GM06990 (cell line): ENCODE data around the gene KCNK1.

Source experiments
- DNase-seq: peaks from one replicate; pipeline ENCODE4 v3.0.0-alpha.2; 2011; ENCODE audit not compliant: insufficient read length; ENCODE audit errors: extremely low read depth
- H3K27me3 ChIP-seq: replicated peaks from 2 replicates; pipeline ENCODE4 v1.6.0; 2011; ENCODE audit warnings: low read length; ENCODE audit not compliant: control insufficient read depth, insufficient read depth
- H3K36me3 ChIP-seq: 2 replicates; pipeline ENCODE4 v1.5.1; 2011; ENCODE audit warnings: low read length; ENCODE audit not compliant: control insufficient read depth, insufficient read depth
- H3K4me3 ChIP-seq: replicated peaks from 2 replicates; pipeline ENCODE4 v1.5.1; 2011; ENCODE audit warnings: low read depth, mild to moderate bottlenecking, control low read depth, low read length
- TF ChIP-seq, protein P1 (sequence below): IDR thresholded peaks from 2 replicates; pipeline ENCODE4 v1.5.1; 2011; ENCODE audit warnings: low read length, control low read depth, mild to moderate bottlenecking, inconsistent platforms; ENCODE audit not compliant: insufficient read depth, poor library complexity, severe bottlenecking

Gene KCNK1

DNA sequence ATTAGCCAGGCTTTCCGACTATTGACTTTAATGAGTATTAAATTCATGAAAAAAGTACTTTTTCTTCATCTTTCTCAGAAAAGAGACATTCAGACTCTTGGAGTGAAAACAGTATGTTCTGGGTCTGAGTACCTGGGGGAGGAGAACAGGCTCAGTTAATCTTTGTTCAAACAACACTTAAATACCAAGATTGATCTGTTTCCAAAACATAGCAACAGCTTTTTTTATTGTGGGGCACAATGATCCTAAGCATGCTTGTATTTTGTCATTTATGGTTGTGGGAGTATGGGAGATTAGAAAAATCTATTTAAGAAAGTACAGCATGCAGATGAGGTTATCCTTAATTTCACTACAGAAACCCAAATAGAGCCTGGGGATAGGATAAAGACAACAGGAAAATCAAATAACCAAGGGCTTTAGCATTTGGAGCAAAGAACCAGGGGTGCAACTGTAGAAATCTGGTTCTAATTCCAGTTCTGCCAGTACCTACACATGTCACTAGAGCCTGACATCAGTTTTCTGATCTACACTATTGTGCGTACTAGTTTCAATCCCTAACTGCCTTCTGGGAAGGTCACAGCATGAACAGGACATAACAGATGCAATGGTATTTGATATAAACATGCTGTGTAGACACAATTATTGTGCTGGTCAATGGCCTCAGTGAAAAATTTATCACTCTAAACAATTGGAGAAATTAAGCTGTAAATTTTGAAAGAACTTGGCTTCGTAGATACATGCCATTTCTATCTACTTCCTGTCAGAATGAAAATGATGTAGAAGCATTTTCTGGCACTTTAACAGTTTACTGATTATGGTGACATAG is 91.2 kb downstream of the KCNK1 start:
- Histone ChIP-seq H3K27me3 (no peaks in the 10 kb centered on the region), H3K36me3 (no peaks in the 10 kb centered on the region), H3K4me3 (no peak overlapping the region)
- no peak for DNase-seq
- TF ChIP-seq, protein P1, sequence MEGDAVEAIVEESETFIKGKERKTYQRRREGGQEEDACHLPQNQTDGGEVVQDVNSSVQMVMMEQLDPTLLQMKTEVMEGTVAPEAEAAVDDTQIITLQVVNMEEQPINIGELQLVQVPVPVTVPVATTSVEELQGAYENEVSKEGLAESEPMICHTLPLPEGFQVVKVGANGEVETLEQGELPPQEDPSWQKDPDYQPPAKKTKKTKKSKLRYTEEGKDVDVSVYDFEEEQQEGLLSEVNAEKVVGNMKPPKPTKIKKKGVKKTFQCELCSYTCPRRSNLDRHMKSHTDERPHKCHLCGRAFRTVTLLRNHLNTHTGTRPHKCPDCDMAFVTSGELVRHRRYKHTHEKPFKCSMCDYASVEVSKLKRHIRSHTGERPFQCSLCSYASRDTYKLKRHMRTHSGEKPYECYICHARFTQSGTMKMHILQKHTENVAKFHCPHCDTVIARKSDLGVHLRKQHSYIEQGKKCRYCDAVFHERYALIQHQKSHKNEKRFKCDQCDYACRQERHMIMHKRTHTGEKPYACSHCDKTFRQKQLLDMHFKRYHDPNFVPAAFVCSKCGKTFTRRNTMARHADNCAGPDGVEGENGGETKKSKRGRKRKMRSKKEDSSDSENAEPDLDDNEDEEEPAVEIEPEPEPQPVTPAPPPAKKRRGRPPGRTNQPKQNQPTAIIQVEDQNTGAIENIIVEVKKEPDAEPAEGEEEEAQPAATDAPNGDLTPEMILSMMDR: no peak

DNA sequence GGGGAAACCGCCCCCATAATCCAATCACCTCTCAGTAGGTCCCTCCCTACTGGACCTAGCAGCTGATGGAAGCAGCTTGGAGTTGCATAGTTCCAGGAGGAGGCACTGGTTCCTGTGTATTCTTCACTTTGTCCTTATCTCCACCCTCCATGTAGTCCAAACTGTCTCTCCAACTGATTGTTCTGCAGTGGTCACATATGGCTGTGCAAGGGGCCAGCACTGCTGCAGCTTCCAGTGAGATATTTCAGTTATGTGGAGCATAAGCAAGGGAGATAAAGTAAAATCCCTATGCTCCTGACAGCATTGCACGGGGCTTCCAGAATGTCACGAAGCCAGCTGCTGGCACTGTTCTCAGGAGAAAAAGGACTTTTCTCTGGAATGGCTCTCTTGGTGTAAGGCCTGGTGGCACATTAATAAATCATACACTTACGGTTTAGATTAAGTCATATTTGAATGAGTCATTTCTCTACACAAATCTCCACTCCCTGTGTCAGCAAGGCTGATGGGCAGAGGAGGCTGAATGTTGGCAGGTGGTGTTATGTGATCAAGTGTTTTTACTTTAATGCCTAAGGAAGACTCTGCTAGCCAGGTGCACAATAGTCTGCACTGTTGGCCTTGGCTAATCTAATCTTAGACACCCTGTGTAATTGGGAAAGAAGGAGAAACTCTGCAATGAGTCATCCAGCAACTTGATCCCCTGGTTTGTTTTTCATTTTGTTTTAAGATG is 93.4 kb downstream of the KCNK1 start:
- Histone ChIP-seq H3K27me3 (no peaks in the 10 kb centered on the region), H3K36me3 (no peaks in the 10 kb centered on the region), H3K4me3 (no peak overlapping the region)
- TF ChIP-seq, protein P1: no peak
- DNase-seq: no peak

GRCh38 chr1:233707880-233708815 is 94.2 kb downstream of the KCNK1 start:
- no peak for DNase-seq
- Histone ChIP-seq H3K36me3 (no peaks in the 10 kb centered on the region), H3K27me3 (no peaks in the 10 kb centered on the region), H3K4me3 (no peak overlapping the region)
- TF ChIP-seq, protein P1: no peak

DNA sequence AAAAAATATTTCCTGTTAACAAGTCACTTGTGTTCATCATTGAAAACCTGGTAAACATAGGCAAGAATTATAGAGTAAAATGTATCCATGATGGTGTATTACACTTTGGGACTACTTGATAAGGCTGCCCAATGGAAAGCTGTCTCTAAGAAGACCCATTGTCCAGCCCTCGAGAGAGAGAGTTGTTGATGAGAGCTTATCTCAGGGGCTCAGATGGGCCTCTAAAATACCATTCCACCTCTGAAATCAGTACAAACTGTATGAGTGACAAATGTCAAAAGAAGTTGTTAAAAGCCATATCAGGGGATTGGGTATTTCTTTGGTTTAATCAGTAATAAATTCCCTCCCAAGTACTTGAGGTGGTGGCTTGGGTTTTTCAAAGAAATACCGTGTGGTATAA is 96.1 kb downstream of the KCNK1 start:
- H3K36me3 ChIP-seq: no peaks in the 10 kb centered on the region
- TF ChIP-seq, protein P1: no peak
- no peak for DNase-seq
- no peaks in the 10 kb centered on the region for H3K27me3 ChIP-seq
- no peak overlapping the region for H3K4me3 ChIP-seq

GRCh38 chr1:233710507-233710906 is 96.6 kb downstream of the KCNK1 start:
- Histone ChIP-seq H3K27me3 (no peaks in the 10 kb centered on the region), H3K36me3 (no peaks in the 10 kb centered on the region), H3K4me3 (no peak overlapping the region)
- TF ChIP-seq, protein P1: no peak
- no peak for DNase-seq
